Measurements from ENCODE around the gene FHOD1. TPM values are rescaled to one million over a fixed set of nuclear protein-coding genes. Genes with fewer than 3 reads are reported as not detected.

FHOD1 gene
- polyA plus RNA-seq, 3 donors from 2014 or later = 3.5 to 8.2 (median 4.8) TPM

DNA sequence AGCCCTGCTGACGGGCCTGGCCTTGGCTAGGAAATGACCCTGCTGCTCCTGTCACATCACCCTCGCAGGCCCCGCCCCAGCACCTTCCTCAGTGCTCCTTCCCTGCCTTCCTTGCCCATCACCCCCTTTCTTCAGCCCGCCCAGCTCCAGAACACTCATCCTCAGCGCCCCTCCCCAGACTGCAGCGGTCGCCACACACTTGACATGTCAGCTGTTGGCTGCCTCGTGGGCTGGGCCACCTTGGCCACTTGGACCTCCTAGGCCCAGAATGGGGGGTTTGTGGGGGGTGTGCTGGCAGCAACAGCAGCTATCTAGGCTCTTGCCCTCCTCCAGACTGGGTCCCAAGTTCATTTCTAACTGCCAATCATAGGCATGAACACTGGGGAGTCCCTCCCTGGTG is 37.7 kb downstream of the FHOD1 start:
- no peak overlapping the region for H3K27ac Mint-ChIP-seq
- no peaks in the 10 kb centered on the region for H3K36me3 Mint-ChIP-seq
- H3K4me1 Mint-ChIP-seq = no peaks in the 10 kb centered on the region
- H3K9me3 Mint-ChIP-seq = no peaks in the 10 kb centered on the region
- H3K4me3 Mint-ChIP-seq = no peak overlapping the region
- peaks cover 0 to 4% (median 0%) of the 10 kb centered on the region in 3 donors for H3K27me3 Mint-ChIP-seq (ENCODE audit: low read depth in 3 of 3)
- DNase-seq = no peak

DNA sequence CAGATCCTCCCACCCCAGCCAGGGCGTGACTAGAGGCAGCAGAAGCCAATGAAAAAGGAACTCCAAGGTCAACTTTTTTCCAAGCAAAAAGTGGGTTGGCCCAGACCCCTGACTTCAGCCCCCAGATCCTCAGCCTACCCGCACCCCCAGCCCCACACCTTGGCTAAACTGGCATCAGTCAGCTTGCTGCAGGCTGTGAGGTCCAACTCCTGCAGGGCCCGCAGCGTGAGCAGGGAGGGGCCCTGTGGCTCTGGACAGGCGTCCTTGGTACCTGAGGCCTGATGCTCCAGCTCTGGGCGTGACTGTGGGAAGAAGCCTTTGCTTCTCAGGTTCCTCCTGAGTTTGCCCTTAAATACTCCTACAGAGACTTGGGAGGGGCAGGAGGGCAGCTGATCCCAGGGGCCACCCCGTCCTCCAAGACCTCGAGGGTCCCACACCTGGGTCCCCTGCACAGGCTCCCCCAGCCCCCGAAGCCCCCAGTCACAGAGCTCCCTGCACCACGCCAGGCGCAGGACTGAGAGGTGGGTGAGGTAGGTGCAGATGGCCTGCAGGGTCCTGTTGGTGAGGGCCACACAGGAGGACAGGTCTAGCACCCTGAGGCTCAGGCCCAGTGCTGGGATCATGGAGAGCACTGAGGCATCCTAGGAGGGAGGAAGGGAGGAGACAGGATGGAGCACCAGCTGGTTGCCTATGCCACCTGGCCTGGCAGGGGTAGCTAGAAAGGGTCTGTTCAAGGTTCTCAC is 39.0 kb downstream of the FHOD1 start:
- no peak overlapping the region for H3K27ac Mint-ChIP-seq
- H3K4me1 Mint-ChIP-seq = no peaks in the 10 kb centered on the region
- H3K4me3 Mint-ChIP-seq = no peak overlapping the region
- H3K36me3 Mint-ChIP-seq = no peaks in the 10 kb centered on the region
- peaks cover 0 to 4% (median 0%) of the 10 kb centered on the region in 3 donors for H3K27me3 Mint-ChIP-seq (ENCODE audit: low read depth in 3 of 3)
- no peaks in the 10 kb centered on the region for H3K9me3 Mint-ChIP-seq
- no peak for DNase-seq

DNA sequence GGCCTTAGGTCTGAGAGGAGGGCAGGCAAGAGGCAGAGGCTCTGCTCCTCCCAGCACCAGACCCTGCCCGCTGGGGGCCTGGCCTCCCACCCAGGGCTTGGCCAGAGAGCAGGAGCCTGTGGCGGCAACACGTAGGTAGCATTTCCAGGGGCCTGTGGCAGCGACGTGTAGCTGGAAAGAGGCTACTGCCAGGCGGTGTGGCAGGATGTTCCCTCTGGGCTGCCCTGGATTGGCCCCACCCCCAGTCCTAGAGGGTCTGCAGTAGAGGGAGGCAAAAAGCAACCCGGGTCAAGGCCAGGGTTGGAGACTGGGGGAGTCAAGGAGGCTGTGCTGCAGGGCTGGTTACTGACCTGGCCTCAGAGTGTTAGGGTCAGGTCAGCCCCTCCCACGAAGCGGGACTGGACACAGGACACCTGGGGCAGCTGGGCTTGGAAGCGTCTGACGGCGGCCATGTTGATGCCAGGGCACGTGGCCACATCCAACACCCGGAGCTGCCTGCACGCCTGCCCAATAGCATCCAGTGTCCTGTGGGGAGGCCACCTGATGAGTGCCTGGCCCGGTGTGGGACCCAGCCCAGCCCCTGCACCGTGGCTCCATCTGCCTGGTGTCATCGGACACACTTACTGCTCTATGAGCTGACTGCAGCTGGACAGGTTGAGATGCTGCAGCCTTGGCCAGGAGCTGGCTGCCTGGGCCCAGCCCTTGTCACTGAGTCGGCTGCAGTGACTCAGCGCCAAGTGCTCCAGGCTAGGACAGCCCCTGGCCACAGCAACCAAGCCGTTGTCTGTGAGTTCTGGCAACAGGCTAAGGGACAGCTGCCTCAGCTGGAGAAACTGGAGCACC is 39.8 kb downstream of the FHOD1 start:
- no peak overlapping the region for H3K27ac Mint-ChIP-seq
- H3K9me3 Mint-ChIP-seq = no peaks in the 10 kb centered on the region
- H3K4me1 Mint-ChIP-seq = no peaks in the 10 kb centered on the region
- H3K27me3 Mint-ChIP-seq (ENCODE audit: low read depth in 3 of 3) = peaks cover 0 to 4% (median 0%) of the 10 kb centered on the region in 3 donors
- no peaks in the 10 kb centered on the region for H3K36me3 Mint-ChIP-seq
- no peak overlapping the region for H3K4me3 Mint-ChIP-seq
- DNase-seq = no peak

DNA sequence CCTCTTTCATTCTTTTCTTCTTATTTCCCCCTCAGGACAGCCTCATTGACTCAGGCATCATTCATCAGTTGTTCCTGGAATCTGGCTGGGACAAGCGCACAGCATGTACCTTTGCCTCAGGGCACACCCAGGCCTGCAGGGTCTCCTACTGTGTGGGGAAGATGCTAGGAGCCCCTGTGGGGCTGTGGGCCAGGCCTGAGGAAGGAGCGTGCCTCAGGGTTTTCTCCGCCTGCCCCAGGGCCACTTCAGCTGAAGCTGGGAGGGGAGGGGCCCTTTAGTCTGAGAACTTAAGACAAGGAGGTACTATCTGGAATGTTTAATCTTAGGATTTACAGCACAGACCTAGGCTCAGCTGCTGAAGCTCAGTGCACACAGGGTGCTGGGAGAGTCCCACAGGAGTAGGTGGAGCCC is 40.4 kb downstream of the FHOD1 start:
- Mint-ChIP-seq H3K36me3 (no peaks in the 10 kb centered on the region), H3K4me3 (no peak overlapping the region), H3K27me3 (ENCODE audit: low read depth in 3 of 3) (peaks cover 0 to 4% (median 0%) of the 10 kb centered on the region in 3 donors), H3K4me1 (no peaks in the 10 kb centered on the region), H3K9me3 (no peaks in the 10 kb centered on the region), H3K27ac (no peak overlapping the region)
- no peak for DNase-seq

DNA sequence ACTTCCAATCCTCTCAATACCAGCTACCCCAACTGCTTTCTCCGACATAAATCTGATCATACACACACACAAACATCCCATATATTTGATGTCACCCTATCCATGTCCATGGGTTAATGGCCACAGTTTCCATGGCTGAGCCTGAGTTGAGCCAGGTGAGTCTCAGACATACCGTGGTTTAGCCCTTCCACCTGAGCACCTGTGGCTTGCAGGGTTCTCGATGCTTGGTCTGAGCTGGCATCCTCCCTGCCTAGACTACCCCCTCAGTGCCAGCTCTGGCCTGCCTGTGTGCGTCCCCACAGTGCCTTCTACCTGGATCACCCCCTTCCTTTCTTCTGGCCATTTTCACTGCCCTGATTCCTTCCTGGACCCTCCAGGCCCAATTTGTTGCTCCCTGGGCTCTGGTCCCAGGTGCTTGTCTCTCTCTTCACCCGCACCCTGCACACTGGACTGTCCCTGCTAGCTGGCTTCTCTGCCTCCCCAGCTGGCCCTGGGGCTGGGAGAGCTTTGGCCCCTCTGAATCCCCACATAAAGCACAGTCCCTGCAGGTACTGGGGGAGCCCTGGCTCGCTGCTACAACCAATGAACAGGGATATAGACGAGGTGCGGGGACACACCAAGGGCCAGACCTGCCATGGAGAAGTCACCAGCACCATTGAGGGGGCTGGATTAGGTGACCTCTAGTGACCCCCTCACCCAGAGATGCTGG is 41.0 kb downstream of the FHOD1 start:
- Mint-ChIP-seq H3K4me3 (no peak overlapping the region), H3K4me1 (no peaks in the 10 kb centered on the region), H3K27me3 (ENCODE audit: low read depth in 3 of 3) (peaks cover 0 to 3% (median 0%) of the 10 kb centered on the region in 3 donors), H3K27ac (peak overlapping the region in 4 of 6 donors; percentile 8 to 22 (median 14)), H3K9me3 (no peaks in the 10 kb centered on the region), H3K36me3 (no peaks in the 10 kb centered on the region)
- DNase-seq = no peak

DNA sequence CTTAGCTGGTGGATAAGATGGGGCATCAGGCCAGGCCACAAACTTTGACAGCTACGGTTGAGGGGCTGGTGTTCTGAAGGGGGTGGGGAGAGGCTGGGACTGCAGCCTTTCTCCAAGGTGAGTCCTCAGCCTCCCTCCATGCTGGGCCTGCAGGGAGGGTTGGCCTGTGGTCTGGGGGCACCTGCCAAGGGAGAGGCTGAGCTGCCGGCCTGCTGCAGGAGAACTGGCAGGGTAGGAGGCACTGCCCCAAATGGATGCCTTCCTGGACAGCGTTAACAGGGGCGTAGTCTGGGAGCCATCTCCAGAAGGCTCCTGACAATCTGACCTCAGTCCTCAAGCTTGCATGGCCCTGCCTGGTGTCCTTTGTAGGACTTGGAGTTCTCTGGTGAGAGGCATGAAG is 43.2 kb downstream of the FHOD1 start:
- no peak for DNase-seq
- Mint-ChIP-seq H3K36me3 (no peaks in the 10 kb centered on the region), H3K4me3 (no peak overlapping the region), H3K9me3 (no peaks in the 10 kb centered on the region), H3K27ac (peak overlapping the region in 1 of 6 donors; percentile 26), H3K4me1 (no peaks in the 10 kb centered on the region), H3K27me3 (ENCODE audit: low read depth in 3 of 3) (peaks cover 0 to 2% (median 1%) of the 10 kb centered on the region in 3 donors)

DNA sequence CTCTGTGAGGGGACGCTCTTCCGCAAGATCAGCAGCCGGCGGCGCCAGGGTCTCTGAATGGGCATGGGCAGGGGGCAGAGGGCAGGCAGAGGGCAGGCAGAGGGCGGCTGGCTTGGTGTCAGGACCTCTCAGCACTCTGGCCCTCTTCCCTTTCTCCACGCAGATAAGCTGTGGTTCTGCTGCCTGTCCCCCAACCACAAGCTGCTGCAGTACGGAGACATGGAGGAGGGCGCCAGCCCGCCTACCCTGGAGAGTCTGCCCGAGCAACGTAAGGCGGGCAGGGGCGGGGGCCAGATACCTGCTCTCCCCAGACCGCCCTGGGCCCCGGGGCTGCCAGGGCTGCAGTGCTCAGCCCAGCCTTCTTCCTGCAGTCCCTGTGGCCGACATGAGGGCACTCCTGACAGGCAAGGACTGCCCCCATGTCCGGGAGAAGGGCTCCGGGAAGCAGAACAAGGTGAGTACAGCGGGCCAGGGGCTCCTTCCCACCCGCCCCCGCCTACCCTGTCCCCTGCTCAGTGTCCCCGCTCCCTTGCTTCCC is 44.3 kb downstream of the FHOD1 start:
- no peak overlapping the region for H3K4me3 Mint-ChIP-seq
- DNase-seq = no peak
- peaks cover 0 to 3% (median 1%) of the 10 kb centered on the region in 3 donors for H3K27me3 Mint-ChIP-seq (ENCODE audit: low read depth in 3 of 3)
- no peaks in the 10 kb centered on the region for H3K9me3 Mint-ChIP-seq
- H3K4me1 Mint-ChIP-seq = no peaks in the 10 kb centered on the region
- no peak overlapping the region for H3K27ac Mint-ChIP-seq
- no peaks in the 10 kb centered on the region for H3K36me3 Mint-ChIP-seq

DNA sequence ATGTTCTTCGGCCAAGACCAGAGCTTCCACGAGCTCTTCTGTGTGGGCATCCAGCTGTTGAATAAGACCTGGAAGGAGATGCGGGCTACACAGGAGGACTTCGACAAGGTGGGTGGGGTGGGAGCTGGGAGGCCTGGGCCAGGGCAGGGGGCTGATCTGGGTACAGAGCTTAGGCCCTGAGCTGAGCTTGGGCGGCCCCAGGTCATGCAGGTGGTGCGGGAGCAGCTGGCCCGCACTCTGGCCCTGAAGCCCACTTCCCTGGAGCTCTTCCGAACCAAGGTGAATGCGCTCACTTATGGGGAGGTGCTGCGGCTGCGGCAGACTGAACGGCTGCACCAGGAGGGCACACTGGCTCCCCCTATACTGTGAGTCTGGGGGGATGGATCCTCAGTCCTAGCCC is 44.9 kb downstream of the FHOD1 start:
- no peak overlapping the region for H3K27ac Mint-ChIP-seq
- H3K27me3 Mint-ChIP-seq (ENCODE audit: low read depth in 3 of 3) = peaks cover 0 to 3% (median 1%) of the 10 kb centered on the region in 3 donors
- no peaks in the 10 kb centered on the region for H3K4me1 Mint-ChIP-seq
- no peak overlapping the region for H3K4me3 Mint-ChIP-seq
- DNase-seq = no peak
- no peaks in the 10 kb centered on the region for H3K9me3 Mint-ChIP-seq
- H3K36me3 Mint-ChIP-seq = peaks cover 0 to 4% (median 0%) of the 10 kb centered on the region in 3 donors

DNA sequence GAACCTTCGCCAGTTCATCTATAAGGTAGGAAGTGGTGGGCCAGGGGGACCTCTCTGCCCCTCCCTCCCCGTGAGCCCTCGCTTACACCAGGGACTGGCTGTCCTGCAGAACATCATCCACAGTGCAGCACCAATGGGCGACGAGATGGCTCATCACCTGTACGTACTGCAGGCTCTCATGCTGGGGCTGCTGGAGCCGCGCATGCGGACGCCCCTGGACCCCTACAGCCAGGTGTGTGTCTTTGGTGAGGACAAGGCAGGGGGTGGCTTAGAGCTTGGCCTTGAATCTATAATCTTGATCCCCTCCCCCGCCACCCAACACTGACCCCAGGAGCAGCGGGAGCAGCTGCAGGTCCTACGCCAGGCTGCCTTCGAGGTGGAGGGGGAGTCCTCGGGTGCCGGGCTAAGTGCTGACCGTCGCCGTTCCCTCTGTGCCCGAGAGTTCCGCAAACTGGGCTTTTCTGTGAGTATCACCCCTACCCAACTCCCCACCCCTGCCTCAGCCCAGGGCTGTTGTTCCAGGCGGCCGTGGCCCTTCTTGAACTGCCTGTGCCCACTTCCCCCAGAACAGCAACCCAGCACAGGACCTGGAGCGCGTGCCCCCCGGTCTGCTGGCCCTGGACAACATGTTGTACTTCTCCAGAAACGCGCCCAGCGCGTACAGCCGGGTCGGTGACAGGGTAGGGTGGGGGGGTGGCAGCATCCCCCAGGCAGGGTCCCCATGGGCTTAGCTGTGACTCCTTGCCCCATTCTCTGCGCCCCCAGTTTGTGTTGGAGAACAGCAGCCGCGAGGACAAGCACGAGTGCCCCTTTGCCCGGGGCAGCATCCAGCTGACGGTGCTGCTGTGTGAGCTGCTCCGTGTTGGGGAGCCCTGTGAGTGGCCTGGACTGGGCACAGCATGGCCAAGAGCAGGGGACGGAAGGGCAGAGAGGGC is 45.6 kb downstream of the FHOD1 start:
- H3K36me3 Mint-ChIP-seq = peaks cover 3 to 7% (median 3%) of the 10 kb centered on the region in 3 donors
- peaks cover 0 to 3% (median under 1%) of the 10 kb centered on the region in 3 donors for H3K27me3 Mint-ChIP-seq (ENCODE audit: low read depth in 3 of 3)
- H3K9me3 Mint-ChIP-seq = no peaks in the 10 kb centered on the region

DNA sequence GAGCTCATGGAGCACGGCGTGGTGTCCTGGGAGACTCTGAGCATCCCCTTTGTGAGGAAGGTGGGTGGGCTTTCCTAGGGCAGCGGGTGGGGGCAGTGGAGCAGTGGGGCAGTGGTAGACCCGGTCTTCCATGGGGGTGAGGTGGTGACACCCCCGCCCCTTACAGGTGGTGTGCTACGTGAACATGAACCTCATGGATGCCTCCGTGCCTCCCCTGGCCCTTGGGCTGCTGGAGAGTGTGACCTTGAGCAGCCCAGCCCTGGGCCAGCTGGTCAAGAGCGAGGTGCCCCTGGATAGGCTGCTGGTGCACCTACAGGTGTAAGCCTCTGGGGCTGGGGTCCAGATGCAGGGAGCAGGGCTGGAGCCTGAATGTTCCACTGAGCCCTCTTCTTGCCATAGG is 46.8 kb downstream of the FHOD1 start:
- H3K27me3 Mint-ChIP-seq (ENCODE audit: low read depth in 3 of 3) = peaks cover 0 to 4% (median 1%) of the 10 kb centered on the region in 3 donors
- no peak overlapping the region for H3K4me3 Mint-ChIP-seq
- no peak for DNase-seq
- H3K27ac Mint-ChIP-seq = no peak overlapping the region
- H3K9me3 Mint-ChIP-seq = no peaks in the 10 kb centered on the region
- H3K36me3 Mint-ChIP-seq = peaks cover 11 to 19% (median 11%) of the 10 kb centered on the region in 3 donors
- H3K4me1 Mint-ChIP-seq = peaks cover 9 to 15% of the 10 kb centered on the region in 2 donors

More for the DNA sequence above, 45.6 kb downstream of the FHOD1 start:
- peaks cover 2 to 3% of the 10 kb centered on the region in 2 donors for H3K4me1 Mint-ChIP-seq
- no peak overlapping the region for H3K4me3 Mint-ChIP-seq
- no peak overlapping the region for H3K27ac Mint-ChIP-seq
- DNase-seq = no peak

DNA sequence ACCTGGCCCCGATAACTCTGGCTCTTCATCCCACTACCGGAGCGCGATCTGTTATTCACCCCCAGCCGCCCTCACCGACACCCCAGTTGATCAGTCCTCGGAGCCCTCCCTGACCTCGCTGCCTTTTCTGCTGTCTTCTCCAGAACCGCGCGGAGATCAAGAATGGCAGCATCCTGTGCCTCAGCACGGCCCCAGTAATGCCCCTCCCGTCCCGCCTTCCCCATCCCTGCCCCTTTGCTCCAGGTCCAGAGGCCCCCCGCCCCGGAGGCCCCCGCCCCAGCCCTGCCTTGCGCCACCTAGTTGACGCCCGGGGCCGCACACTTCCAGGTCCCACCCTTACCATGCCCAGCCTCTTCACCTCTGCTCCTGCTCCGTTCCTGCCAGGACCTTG is 47.5 kb downstream of the FHOD1 start:
- Mint-ChIP-seq H3K9me3 (no peaks in the 10 kb centered on the region), H3K27me3 (ENCODE audit: low read depth in 3 of 3) (peaks cover 0 to 4% (median 2%) of the 10 kb centered on the region in 3 donors), H3K36me3 (peaks cover 11 to 20% (median 11%) of the 10 kb centered on the region in 3 donors), H3K27ac (no peak overlapping the region), H3K4me3 (no peak overlapping the region), H3K4me1 (peaks cover 9 to 16% of the 10 kb centered on the region in 2 donors)
- DNase-seq = no peak

DNA sequence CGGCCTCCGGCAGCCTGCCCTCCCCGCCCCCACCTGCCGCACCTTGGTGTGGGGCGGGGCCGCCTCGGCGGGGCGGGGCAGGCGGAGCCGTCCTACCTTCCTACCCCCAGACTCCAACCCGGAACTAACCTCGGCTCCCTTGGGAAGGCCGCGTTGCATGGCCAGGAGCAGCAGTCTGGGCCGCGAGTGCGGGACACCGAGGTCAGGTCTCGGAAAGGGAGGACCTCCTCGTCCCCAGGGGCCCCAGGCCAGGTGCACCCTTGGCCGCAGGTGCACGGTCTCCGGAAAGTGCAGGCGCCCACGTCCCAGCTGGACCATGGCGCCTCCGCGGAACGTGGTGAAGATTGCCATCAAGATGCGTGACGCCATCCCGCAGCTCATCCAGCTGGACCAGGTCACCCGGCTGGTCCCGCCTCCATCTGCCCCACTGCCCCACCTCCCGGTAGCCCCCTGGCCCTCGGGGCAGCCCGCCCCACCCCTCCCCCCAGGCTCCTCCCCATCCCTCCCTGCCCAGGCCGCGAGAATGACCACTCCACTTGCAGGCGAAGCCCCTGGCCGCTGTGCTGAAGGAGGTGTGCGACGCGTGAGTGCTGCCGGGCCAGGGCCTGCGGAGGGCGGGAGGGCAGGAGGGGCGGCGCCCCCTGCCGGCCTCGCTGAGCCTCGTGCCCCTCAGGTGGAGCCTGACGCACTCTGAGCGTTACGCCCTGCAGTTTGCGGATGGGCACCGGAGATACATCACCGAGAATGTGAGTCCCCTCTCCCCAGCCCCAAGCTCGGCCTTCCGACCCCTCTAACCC is 48.1 kb downstream of the FHOD1 start, which contains the start of gene ELMO3:
Gene ELMO3 (plus strand): TSS at position 121 of the 797 bp plus-strand sequence. CDS start 196 bp downstream, at position 317.
- Mint-ChIP-seq H3K4me3 (no peak within 1 kb of the TSS), H3K9me3 (no peaks in the 10 kb centered on the region), H3K27me3 (ENCODE audit: low read depth in 3 of 3) (peaks cover 0 to 4% (median 2%) of the 10 kb centered on the region in 3 donors), H3K27ac (peak within 1 kb of the TSS in 1 of 6 donors; percentile 41), H3K4me1 (peaks cover 13 to 16% of the 10 kb centered on the region in 2 donors), H3K36me3 (peaks cover 11 to 20% (median 11%) of the 10 kb centered on the region in 3 donors)
- no peak for DNase-seq

Data from immature natural killer cell (primary cell).